CD14-positive monocyte (primary cell): ENCODE data around the gene DAPK1. TPM values are rescaled to one million over a fixed set of nuclear protein-coding genes. Genes with fewer than 3 reads are reported as not detected.
A peak's percentile ranks its signal among the peaks of the same experiment; 100 is the strongest.

Source experiments
- DNase-seq, 3 donors: peaks; one replicate each; pipeline ENCODE4 v3.0.0-alpha.2; 2011 to 2022
- H2AFZ ChIP-seq: 2 replicates; pipeline ENCODE4 v1.6.0; 2012; ENCODE audit warnings: mild to moderate bottlenecking, low read depth, low read length, inconsistent platforms; ENCODE audit not compliant: insufficient read depth, poor library complexity, severe bottlenecking
- H3K27ac ChIP-seq, 2 donors: 1 replicate in 1 of 2; 2 replicates in 1 of 2; pipeline ENCODE4 v1.5.1; 2012 to 2013; ENCODE audit warnings: low read length in 2 of 2, control low read depth in 1 of 2, inconsistent platforms in 1 of 2, low read depth in 1 of 2, mild to moderate bottlenecking in 1 of 2
- H3K27me3 ChIP-seq, 2 donors: one replicate each; pipeline versions ENCODE4 v1.6.0 to v1.6.1; 2011 to 2013; ENCODE audit warnings: low read length in 2 of 2; ENCODE audit not compliant: control insufficient read depth in 2 of 2, insufficient read depth in 2 of 2
- H3K36me3 ChIP-seq, 2 donors: replicated peaks in 1 of 2; 1 replicate in 1 of 2; 2 replicates in 1 of 2; pipeline versions ENCODE4 v1.5.1 to v1.6.1; 2012 to 2013; ENCODE audit warnings: low read length in 2 of 2, control low read depth in 1 of 2, inconsistent platforms in 1 of 2, mild to moderate bottlenecking in 1 of 2; ENCODE audit not compliant: insufficient read depth in 2 of 2, control insufficient read depth in 1 of 2
- H3K4me1 ChIP-seq, 2 donors: 1 replicate in 1 of 2; 2 replicates in 1 of 2; pipeline versions ENCODE4 v1.5.1 to v1.6.1; 2012 to 2013; ENCODE audit warnings: low read length in 2 of 2, control low read depth in 1 of 2, inconsistent platforms in 1 of 2, mild to moderate bottlenecking in 1 of 2, moderate library complexity in 1 of 2; ENCODE audit not compliant: insufficient read depth in 2 of 2, control insufficient read depth in 1 of 2
- H3K4me2 ChIP-seq: replicated peaks from 2 replicates; pipeline ENCODE3; 2012; ENCODE audit warnings: low read length, moderate library complexity, mild to moderate bottlenecking; ENCODE audit not compliant: poor library complexity, severe bottlenecking; ENCODE audit errors: extremely low read depth
- H3K4me3 ChIP-seq, 3 experiments: fragments of 200-600 bp in 1 of 3; sonication (generic) in 1 of 3; replicated peaks in 1 of 3; 1 replicate in 2 of 3; 2 replicates in 1 of 3; pipeline ENCODE4 v1.5.1; 2011 to 2013; ENCODE audit warnings: low read length in 3 of 3, mild to moderate bottlenecking in 3 of 3, control low read depth in 2 of 3, low read depth in 2 of 3, inconsistent platforms in 1 of 3, moderate library complexity in 1 of 3
- H3K79me2 ChIP-seq: 2 replicates; pipeline ENCODE4 v1.6.0; 2012; ENCODE audit warnings: mild to moderate bottlenecking, control low read depth, inconsistent platforms, low read length, moderate library complexity; ENCODE audit not compliant: insufficient read depth
- H3K9ac ChIP-seq: 2 replicates; pipeline ENCODE4 v1.6.0; 2017; ENCODE audit warnings: low read length, mild to moderate bottlenecking; ENCODE audit not compliant: insufficient read depth, poor library complexity, severe bottlenecking
- H3K9me3 ChIP-seq, 2 donors: replicated peaks in 1 of 2; 1 replicate in 1 of 2; 2 replicates in 1 of 2; pipeline versions ENCODE4 v1.5.1 to v1.6.1; 2012 to 2013; ENCODE audit warnings: low read length in 2 of 2, control low read depth in 1 of 2; ENCODE audit not compliant: control insufficient read depth in 1 of 2, insufficient read depth in 1 of 2
- H4K20me1 ChIP-seq: 2 replicates; pipeline ENCODE4 v1.6.0; 2012; ENCODE audit warnings: mild to moderate bottlenecking, low read length, control low read depth, moderate library complexity; ENCODE audit not compliant: insufficient read depth
- H3K27ac Mint-ChIP-seq, 7 donors: one replicate each; pipeline ENCODE4 v1.8.0; 2020; ENCODE audit warnings: mild to moderate bottlenecking in 7 of 7, mixed read lengths in 7 of 7, moderate library complexity in 6 of 7, inconsistent platforms in 2 of 7
- H3K27me3 Mint-ChIP-seq, 3 donors: one replicate each; pipeline ENCODE4 v1.8.0; 2021 to 2022; ENCODE audit warnings: low read depth in 3 of 3, mild to moderate bottlenecking in 3 of 3, mixed read lengths in 3 of 3, moderate library complexity in 3 of 3, inconsistent platforms in 1 of 3
- H3K36me3 Mint-ChIP-seq, 2 donors: one replicate each; pipeline ENCODE4 v1.8.0; 2020; ENCODE audit warnings: mixed read lengths in 2 of 2, inconsistent platforms in 1 of 2, mild to moderate bottlenecking in 1 of 2
- H3K4me1 Mint-ChIP-seq: one replicate; pipeline ENCODE4 v1.8.0; 2020; ENCODE audit warnings: mild to moderate bottlenecking, mixed read lengths
- H3K4me3 Mint-ChIP-seq, 2 donors: one replicate each; pipeline ENCODE4 v1.8.0; 2020; ENCODE audit warnings: mild to moderate bottlenecking in 2 of 2, mixed read lengths in 2 of 2, moderate library complexity in 1 of 2
- H3K9me3 Mint-ChIP-seq, 7 donors: one replicate each; pipeline ENCODE4 v1.8.0; 2020 to 2022; ENCODE audit warnings: mixed read lengths in 7 of 7, mild to moderate bottlenecking in 6 of 7, moderate library complexity in 6 of 7, inconsistent platforms in 2 of 7
- CTCF ChIP-seq: fragments of 200-600 bp; IDR thresholded peaks from one replicate; pipeline ENCODE4 v1.8.0; 2022; ENCODE audit warnings: antibody characterized with exemption, mild to moderate bottlenecking
- WGBS: methylation state at CpG from one replicate; pipeline ENCODE4 v1.1.5; 2013; ENCODE audit warnings: missing lambda C conversion rate; ENCODE audit not compliant: insufficient coverage; 5-methylcytosine and 5-hydroxymethylcytosine counted together
- intact Hi-C, 2 donors: fragments of 100-400 bp; cut with micrococcal nuclease; formaldehyde crosslinking; loops; one replicate each; pipeline versions ENCODE4 v1.15.0 to v1.15.1; 2023
- polyA plus RNA-seq, 3 donors: library from polyadenylated mRNA; depleted of rRNA in 1 of 3; unstranded in 2 of 3; stranded (reverse) in 1 of 3; fragments of 300-500 nt in 2 of 3; fragments of >200 nt in 1 of 3; fragmentation: Illumina TruSeq in 2 of 3; gene quantifications; 1 replicate in 2 of 3; 2 replicates in 1 of 3; pipeline ENCODE4 v1.2.3, GENCODE V29; 2012 to 2021

Gene DAPK1
- polyA plus RNA-seq, 3 donors = 24.1 to 102 (median 44.4) TPM

- WGBS = no CpG with 5 or more reads among the region's 3 CpGs
- H3K9ac ChIP-seq = no peak overlapping the region
Observed at GRCh38 chr9:87641067-87641466, 143.4 kb downstream of the DAPK1 start.

GRCh38 chr9:87642330-87643106 lies 144.9 kb downstream of the DAPK1 start:
- no peak overlapping the region for H2AFZ ChIP-seq
- peaks cover 57 to 100% of the 10 kb centered on the region in 2 donors for H3K36me3 ChIP-seq
- DNase-seq = no peak
- no peaks in the 10 kb centered on the region for H3K27me3 ChIP-seq
- no peak for TF ChIP-seq CTCF
- Mint-ChIP-seq H3K36me3 (peaks cover 90 to 97% of the 10 kb centered on the region in 2 donors), H3K9me3 (peaks cover 0 to 1% (median 0%) of the 10 kb centered on the region in 7 donors), H3K4me3 (no peak overlapping the region), H3K27me3 (no peaks in the 10 kb centered on the region), H3K4me1 (peaks cover 10% of the 10 kb centered on the region), H3K27ac (peak overlapping the region in 1 of 7 donors; percentile 27)
- H3K4me2 ChIP-seq = no peak overlapping the region
- H4K20me1 ChIP-seq = peaks cover 9% of the 10 kb centered on the region
- H3K4me3 ChIP-seq = no peak overlapping the region
- H3K9me3 ChIP-seq = no peaks in the 10 kb centered on the region
- intact Hi-C loops = no loop called here
- no peak overlapping the region for H3K27ac ChIP-seq
- no peak overlapping the region for H3K9ac ChIP-seq
- no peaks in the 10 kb centered on the region for H3K79me2 ChIP-seq
- H3K4me1 ChIP-seq = peaks cover 0 to 12% of the 10 kb centered on the region in 2 donors
- WGBS = no CpG with 5 or more reads among the region's 6 CpGs

More at GRCh38 chr9:87641067-87641466, 143.4 kb downstream of the DAPK1 start:
- Histone ChIP-seq H3K4me3 (no peak overlapping the region), H3K4me2 (no peak overlapping the region), H2AFZ (no peak overlapping the region), H3K79me2 (no peaks in the 10 kb centered on the region), H3K9me3 (no peaks in the 10 kb centered on the region), H4K20me1 (peaks cover 20% of the 10 kb centered on the region), H3K27me3 (no peaks in the 10 kb centered on the region), H3K27ac (no peak overlapping the region), H3K36me3 (peaks cover 47 to 95% of the 10 kb centered on the region in 2 donors), H3K4me1 (peaks cover 0 to 12% of the 10 kb centered on the region in 2 donors)
- Mint-ChIP-seq H3K27ac (no peak overlapping the region), H3K4me1 (peaks cover 10% of the 10 kb centered on the region), H3K27me3 (no peaks in the 10 kb centered on the region), H3K9me3 (peaks cover 0 to under 1% (median 0%) of the 10 kb centered on the region in 7 donors), H3K36me3 (peaks cover 79 to 90% of the 10 kb centered on the region in 2 donors), H3K4me3 (no peak overlapping the region)
- DNase-seq = no peak
- no peak for TF ChIP-seq CTCF
- intact Hi-C loops = no loop called here
